HepG2 (cell line): Measurements from ENCODE around the gene ZBTB7B. TPM values are rescaled to one million over a fixed set of nuclear protein-coding genes. Genes with fewer than 3 reads are reported as not detected.
A peak's percentile ranks its signal among the peaks of the same experiment; 100 is the strongest.

Experiments used
- ARID3A ChIP-seq: IDR thresholded peaks from 2 replicates; pipeline ENCODE4 v1.6.1; 2012; ENCODE audit warnings: low read depth, low read length, improper control_type of control experiment
- MXD4 ChIP-seq: IDR thresholded peaks from 2 replicates; pipeline ENCODE4 v1.6.1; 2016; ENCODE audit warnings: mild to moderate bottlenecking, missing biosample characterization, missing genetic modification reagents
- POGZ ChIP-seq: sonication (generic); formaldehyde crosslinking; IDR thresholded peaks from 2 replicates; pipeline ENCODE4 v1.4.0; 2020; ENCODE audit warnings: mild to moderate bottlenecking, missing genetic modification reagents
- REXO4 ChIP-seq: sonication (generic); formaldehyde crosslinking; IDR thresholded peaks from 2 replicates; pipeline ENCODE4 v1.8.0; 2022; ENCODE audit warnings: missing genetic modification reagents, mild to moderate bottlenecking, borderline replicate concordance
- RFXAP ChIP-seq: sonication (generic); formaldehyde crosslinking; IDR thresholded peaks from 2 replicates; pipeline ENCODE4 v1.4.0; 2020; ENCODE audit warnings: missing genetic modification reagents, borderline replicate concordance
- TCF12 ChIP-seq, 2 experiments: fragments of 450-650 bp in 1 of 2; sonication (generic) in 1 of 2; formaldehyde crosslinking in 1 of 2; IDR thresholded peaks; 2 replicates each; pipeline versions ENCODE4 v1.6.1 to v1.8.0; 2017 to 2022; ENCODE audit warnings: antibody characterized with exemption in 1 of 2, mild to moderate bottlenecking in 1 of 2, missing genetic modification reagents in 1 of 2, moderate library complexity in 1 of 2
- TFE3 ChIP-seq: IDR thresholded peaks from 2 replicates; pipeline ENCODE4 v1.6.1; 2016
- ZNF224 ChIP-seq: sonication (generic); formaldehyde crosslinking; IDR thresholded peaks from 2 replicates; pipeline ENCODE4 v1.5.0; 2020; ENCODE audit warnings: mild to moderate bottlenecking, missing genetic modification reagents
- ZNF569 ChIP-seq: sonication (generic); formaldehyde crosslinking; IDR thresholded peaks from 2 replicates; pipeline ENCODE4 v1.5.0; 2020; ENCODE audit warnings: mild to moderate bottlenecking, missing genetic modification reagents, moderate library complexity, borderline replicate concordance
- ZNF777 ChIP-seq: sonication (generic); formaldehyde crosslinking; IDR thresholded peaks from 2 replicates; pipeline ENCODE4 v1.4.0; 2020; ENCODE audit warnings: missing genetic modification reagents
- polyA plus RNA-seq, 8 experiments: library from polyadenylated mRNA; depleted of rRNA in 3 of 8; stranded (reverse) in 7 of 8; unstranded in 1 of 8; fragments of >200 nt; fragmentation: Illumina TruSeq in 4 of 8; extraction: Trizol in 4 of 8; gene quantifications; 2 replicates each; pipeline versions ENCODE4 v1.2.1 to v1.2.3, GENCODE V29; 2011 to 2016; ENCODE audit warnings: low read depth in 4 of 8, missing spikeins in 1 of 8, mixed read lengths in 1 of 8; ENCODE audit not compliant: insufficient read depth in 1 of 8
- total RNA-seq, 5 experiments: library from RNA; depleted of rRNA; stranded (reverse); fragments of >200 nt; fragmentation: Illumina TruSeq; extraction: Trizol; gene quantifications; 2 replicates each; pipeline ENCODE4 v1.2.3, GENCODE V29; 2016; ENCODE audit warnings: low read depth in 1 of 5

The ZBTB7B gene
- total and polyA plus RNA-seq, 2 of the 13 experiments (the other 11 are each of a cell fraction or from before 2014, with no cell fraction given), result 15.5 to 17.5 TPM

GRCh38 chr1:154974808-154975408 is 27.7 kb upstream of the ZBTB7B start (continued):
- TF ChIP-seq TFE3 (0 out of 2 replicates have a peak, but pooled peaks have one; percentile 13), ZNF569 (no peak), RFXAP (CRISPR knock-in tag) (0 out of 2 replicates have a peak, but pooled peaks have one; percentile 13), ARID3A (peak; percentile 34; the same call in 1 of the 2 replicates), POGZ (CRISPR knock-in tag) (no peak), ZNF224 (CRISPR knock-in tag) (no peak), ZNF777 (peak; percentile 38; the same call in 1 of the 2 replicates), REXO4 (CRISPR knock-in tag) (0 out of 2 replicates have a peak, but pooled peaks have one; percentile 76), TCF12 (IDR thresholded peaks at IDR 0.05) (no peak), TCF12 (CRISPR knock-in tag; IDR thresholded peaks at IDR 0.05) (0 out of 2 replicates have a peak, but pooled peaks have one; percentile 42), MXD4 (CRISPR knock-in tag) (no peak)
- TF ChIP-seq, all 625 proteins: peak for 95
